HL-60/S4 (cell line): ENCODE results near the gene GAMT.

Experiments
- in situ Hi-C: fragments of 300-500 bp; cut with MboI; formaldehyde crosslinking; loops from 2 replicates; pipeline ENCODE4 v1.14.3; 2022; ENCODE audit warnings: low sequenced_read_pairs

The GAMT gene

GRCh38 chr19:1366899-1367870 lies 34.2 kb downstream of the GAMT start:
- in situ Hi-C loops: no loop called here

DNA sequence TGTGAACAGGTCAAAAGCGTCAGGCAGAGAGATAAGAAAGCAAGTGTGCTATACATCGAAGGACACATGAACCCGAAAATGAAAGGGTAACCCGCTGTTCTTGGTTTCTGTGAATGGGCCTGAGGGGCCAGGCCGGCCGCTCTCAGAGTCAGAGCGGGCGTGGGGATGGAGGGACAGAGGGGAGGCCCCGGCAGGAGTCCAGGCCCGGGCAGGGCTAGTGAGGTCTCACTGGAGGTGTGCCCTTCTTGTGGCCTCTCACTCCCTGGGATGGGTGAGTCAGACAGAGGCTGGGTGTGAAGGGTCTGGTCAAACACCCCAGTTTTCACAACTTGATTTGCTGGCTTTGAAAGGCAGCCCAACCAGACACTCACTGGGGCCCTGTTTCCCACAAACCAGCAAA lies 35.0 kb downstream of the GAMT start:
- in situ Hi-C loops: no loop called here

- in situ Hi-C loops: no loop called here
Observed at GRCh38 chr19:1365319-1366269, 35.7 kb downstream of the GAMT start.

- in situ Hi-C loops: no loop called here
Observed at GRCh38 chr19:1364070-1364704, 37.2 kb downstream of the GAMT start.

DNA sequence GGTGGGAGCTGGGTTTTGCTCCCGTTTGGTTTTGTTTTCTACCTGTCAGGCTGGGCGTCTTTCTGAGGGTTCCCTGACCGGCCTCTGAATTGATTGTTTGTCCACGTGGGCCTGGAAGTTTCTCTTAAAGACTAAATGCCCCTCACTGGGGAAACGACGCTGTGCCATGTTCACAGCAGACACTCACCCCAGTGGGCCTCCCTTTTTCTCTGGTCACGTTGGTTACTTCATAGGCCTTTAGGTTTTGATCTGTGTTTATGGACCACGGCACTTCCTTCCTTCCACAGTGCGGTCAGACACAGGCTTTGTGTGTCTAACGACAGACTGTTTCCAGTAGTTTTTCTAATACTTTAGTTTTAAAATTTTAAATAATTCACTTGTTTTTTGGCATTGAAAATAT lies 37.7 kb downstream of the GAMT start:
- in situ Hi-C loops: no loop called here

DNA sequence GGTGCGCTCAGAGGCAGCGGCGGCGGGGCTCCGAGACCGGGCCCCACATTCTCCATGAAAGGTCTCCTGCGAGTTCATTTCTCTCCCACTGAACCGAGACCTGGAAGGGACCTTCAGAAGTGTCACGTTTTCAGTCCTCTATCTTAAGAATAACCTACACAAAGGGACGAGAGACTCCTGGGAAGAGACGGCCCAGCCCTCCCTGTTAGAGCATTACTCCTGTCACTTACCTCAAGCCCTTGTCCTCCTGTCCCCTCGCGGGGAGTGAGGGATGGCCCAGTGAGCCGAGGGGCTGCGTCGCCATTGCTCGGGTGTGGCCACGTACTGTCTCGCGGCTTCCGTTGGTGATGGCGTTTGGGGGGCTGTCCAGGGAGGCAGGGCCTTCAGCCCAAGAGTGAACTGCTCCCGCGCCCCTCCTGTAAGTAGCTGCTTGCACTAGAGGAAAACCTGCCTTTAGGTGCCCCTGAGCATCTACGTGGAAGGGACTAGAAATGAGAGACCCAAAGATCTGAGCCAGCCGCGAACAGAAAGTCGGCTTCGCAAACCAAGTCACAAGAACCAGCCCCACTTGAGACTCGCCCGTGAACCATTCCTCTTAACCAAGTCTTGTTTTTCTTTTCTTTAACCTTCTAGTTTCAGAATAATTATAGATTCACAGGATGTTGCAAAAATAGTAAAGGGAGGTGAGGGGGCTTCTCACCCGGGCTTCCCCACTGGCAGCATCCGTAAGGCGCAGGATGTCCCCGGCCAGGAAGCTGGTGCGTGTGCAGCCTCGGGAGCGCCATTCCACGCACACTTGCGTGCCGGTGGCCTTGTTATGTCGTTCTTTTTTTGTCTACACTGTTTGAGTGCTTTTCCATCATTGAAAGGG lies 38.7 kb downstream of the GAMT start:
- in situ Hi-C loops: no loop called here

GRCh38 chr19:1361601-1362386 lies 39.5 kb downstream of the GAMT start:
- in situ Hi-C loops: no loop called here

- in situ Hi-C loops: no loop called here
Observed at GRCh38 chr19:1360818-1361461, 40.4 kb downstream of the GAMT start.

GRCh38 chr19:1360126-1360817 lies 41.1 kb downstream of the GAMT start:
- in situ Hi-C loops: no loop called here

- in situ Hi-C loops: no loop called here
Observed at GRCh38 chr19:1357531-1358109, 43.7 kb downstream of the GAMT start.

GRCh38 chr19:1356508-1356865 lies 44.9 kb downstream of the GAMT start:
- in situ Hi-C loops: no loop called here

DNA sequence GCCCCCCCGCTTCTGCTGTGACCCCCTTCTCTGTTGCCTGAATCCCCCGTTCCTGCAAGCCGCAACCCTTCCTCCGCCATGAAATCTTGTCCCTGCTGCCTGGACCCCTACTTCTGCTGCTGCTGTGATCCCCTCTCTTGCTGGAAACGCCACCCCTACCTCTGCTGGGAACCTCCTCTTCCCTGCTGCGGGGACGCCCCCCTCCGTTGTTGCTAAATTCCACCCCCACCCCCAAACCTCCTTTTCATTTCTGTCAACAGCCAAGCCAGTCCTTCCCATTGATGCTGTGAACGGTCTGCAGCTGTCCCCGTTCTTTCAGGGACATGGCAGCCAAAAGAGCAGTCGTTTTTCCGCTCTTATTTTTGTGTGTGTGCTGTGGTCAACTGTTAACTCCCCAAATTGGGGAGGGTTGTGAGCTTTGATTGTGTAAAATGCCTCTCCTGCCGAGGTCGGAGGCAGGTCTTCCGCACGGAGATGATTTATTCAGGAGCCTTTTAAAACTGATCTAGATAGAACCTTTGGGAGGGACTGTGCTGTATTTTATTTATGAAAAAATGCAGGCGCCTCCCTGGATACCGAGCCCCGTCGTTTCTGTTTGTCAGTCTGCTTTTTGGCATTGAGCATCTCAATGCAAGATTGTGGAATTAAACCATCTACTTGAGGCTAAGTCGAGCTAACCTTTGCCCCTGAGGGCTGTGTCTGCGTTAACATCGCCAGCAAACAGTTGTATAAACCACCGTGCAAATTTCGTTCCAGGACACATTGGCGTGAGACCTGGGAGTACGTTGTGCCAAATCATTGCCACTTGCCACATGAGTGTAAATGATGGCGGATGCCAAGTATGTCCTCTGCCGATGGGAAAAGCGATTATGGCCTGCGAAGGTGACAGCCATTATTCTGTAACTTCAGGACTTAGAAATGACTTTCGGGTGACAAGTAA lies 45.5 kb downstream of the GAMT start:
- in situ Hi-C loops: no loop called here

DNA sequence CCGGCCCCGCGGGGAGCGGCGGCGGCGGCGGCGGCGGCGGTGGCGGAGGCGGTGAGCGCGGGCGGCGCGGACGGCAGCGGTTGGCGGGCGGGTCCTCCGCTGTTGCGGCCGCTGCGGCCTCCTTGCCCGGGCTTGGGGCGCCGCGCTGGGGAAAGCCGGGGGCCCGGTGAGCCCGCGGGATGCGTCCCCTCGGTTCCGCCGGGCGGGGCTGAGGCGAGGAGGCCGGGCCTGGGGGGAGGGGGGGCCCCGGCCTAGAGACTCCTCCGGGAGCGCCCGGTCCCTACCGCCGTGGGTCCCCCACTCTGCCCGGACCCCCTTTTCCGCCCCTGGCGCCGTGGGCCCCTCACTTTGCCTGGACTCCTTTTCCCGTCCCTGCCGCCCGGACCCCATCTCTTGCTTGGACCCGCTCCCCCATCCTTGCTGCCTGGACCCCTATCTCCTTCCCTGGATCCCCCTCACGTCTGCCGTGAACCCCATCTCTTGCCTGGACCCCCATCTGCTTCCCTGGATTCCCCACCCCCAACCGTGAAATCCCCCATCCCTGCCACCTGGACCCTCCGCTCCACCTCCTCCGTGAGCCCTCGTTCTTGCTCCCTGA lies 46.3 kb downstream of the GAMT start:
- in situ Hi-C loops: no loop called here

DNA sequence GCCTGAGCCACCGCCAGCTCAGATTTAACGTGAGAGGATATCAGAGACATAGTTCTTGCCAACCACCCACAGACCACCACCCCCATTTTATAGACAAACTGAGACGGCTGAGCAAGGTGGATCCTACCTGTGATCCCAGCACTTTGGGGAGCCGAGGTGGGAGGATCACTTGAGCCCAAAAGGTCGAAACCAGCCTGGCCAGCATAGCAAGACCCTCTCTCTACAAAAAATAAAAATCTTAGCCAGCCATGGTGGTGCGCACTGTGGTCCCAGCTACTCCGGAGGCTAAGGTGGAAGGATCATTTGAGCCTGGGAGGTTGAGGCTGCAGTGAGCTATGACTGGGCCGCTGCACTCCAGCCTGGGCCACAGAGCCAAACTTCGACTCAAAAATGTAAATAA lies 48.2 kb downstream of the GAMT start:
- in situ Hi-C loops: no loop called here

DNA sequence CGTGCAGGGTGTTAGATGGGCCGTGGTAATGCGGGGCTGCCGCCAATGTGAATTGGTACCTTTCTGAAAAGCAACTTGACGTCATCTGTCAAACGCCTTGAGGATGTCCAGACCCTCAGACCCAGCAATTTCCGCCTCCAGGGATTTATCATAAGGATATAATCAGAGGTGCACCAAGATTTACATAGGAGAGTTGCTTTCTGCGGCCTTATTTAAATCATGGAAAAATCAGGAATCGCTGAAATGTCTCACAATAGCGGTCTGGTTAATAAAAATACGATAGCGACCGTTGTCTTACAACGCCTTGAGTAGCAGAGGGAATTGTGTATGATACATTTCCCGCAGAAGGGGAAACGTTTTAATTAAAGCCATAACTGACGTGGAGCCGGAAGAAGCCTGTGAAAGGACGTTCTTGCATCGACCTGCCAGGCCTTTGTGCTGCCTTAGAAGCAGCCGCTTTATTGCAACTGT lies 49.9 kb downstream of the GAMT start:
- in situ Hi-C loops: no loop called here

DNA sequence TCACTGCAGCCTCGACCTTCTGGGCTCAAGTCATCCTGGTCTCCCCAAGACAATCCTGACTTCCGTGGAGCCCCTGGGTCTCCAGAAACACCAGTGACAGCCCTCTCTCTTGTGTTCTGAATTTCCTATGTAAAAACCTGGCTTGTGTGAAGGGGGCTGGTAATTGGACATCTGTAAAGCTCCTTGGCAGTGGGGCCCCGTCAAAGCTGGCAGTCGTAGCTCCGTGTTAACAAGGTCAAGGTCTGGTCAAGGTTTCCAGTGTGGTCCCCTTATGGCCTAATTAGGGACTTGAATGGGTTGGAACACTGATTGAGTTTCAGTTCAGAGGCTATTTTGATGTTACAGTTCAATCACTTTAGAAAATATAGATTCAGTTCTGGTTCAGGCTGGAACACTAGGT lies 50.5 kb downstream of the GAMT start:
- in situ Hi-C loops: no loop called here
